Activated B cell treated with CpG ODN at 0.5 μM for 24 hours (primary cell): ENCODE measurements around the gene NETO2. TPM values are rescaled to one million over a fixed set of nuclear protein-coding genes. Genes with fewer than 3 reads are reported as not detected.

ENCODE experiments used
- ATAC-seq: fragments of 200-7000 bp; cut with Tn5 transposase; one replicate; pipeline ENCODE4 v1.10.0; 2021; ENCODE audit warnings: low read depth, mild to moderate bottlenecking, moderate library complexity
- CTCF ChIA-PET: fragments of 350-600 bp; sonication (Branson Sonifier 250); formaldehyde crosslinking; loops from one replicate; lab custom pipeline; 2021; ENCODE audit warnings: antibody characterized with exemption; lab: Charles Lee
- POLR2A ChIA-PET: fragments of 350-600 bp; sonication (Branson Sonifier 250); formaldehyde crosslinking; loops from one replicate; lab custom pipeline; 2021; ENCODE audit warnings: antibody characterized with exemption; lab: Charles Lee
- DNase-seq: peaks from one replicate; pipeline ENCODE4 v3.0.0; 2022
- H3K27ac Mint-ChIP-seq: one replicate; pipeline ENCODE4 v1.8.0; 2020; ENCODE audit warnings: mixed read lengths
- H3K27me3 Mint-ChIP-seq: one replicate; pipeline ENCODE4 v1.8.0; 2021; ENCODE audit warnings: mixed read lengths
- H3K36me3 Mint-ChIP-seq: one replicate; pipeline ENCODE4 v1.8.0; 2021; ENCODE audit warnings: low read depth, mixed read lengths
- H3K4me1 Mint-ChIP-seq: one replicate; pipeline ENCODE4 v1.8.0; 2021; ENCODE audit warnings: mixed read lengths
- H3K4me3 Mint-ChIP-seq: one replicate; pipeline ENCODE4 v1.8.0; 2020; ENCODE audit warnings: mild to moderate bottlenecking, mixed read lengths
- H3K9me3 Mint-ChIP-seq: one replicate; pipeline ENCODE4 v1.8.0; 2020; ENCODE audit warnings: mixed read lengths
- intact Hi-C: fragments of 100-400 bp; cut with micrococcal nuclease; formaldehyde crosslinking; loops from one replicate; pipeline ENCODE4 v1.15.1; 2024
- total RNA-seq: library from RNA; stranded (reverse); gene quantifications from 2 replicates; pipeline ENCODE4 v1.2.3, GENCODE V29; 2022
- TF ChIP-seq, protein P1 (sequence below): fragments of 200-600 bp; IDR thresholded peaks from one replicate; pipeline ENCODE4 v1.8.0; 2022; ENCODE audit warnings: antibody characterized with exemption, mild to moderate bottlenecking

The NETO2 gene
- total RNA-seq, 1 donor from 2014 or later = 8.8 TPM

DNA sequence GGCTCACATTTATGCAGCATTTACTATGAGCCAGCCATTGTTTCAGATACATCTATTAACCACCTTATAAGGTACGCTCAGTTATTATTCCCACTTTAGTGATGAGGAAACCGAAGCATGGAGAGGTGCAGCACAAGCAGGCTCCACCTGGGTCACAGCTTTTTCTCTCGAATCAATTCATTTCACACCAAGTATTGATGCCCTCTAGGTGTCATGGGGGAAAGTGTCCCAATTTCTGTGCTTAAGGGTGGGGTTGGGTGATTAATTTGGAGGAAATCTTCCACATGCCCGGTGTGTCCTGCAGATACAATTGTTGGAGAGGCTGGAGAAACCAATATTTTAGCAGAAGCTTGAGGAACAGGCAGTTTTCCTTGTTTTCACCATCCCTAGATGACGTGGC is 107.5 kb downstream of the NETO2 start:
- no peaks in the 10 kb centered on the region for H3K36me3 Mint-ChIP-seq
- ChIA-PET CTCF (interaction anchor here (2.6 to 3.2 kb wide), 2 partner anchors 11 to 1129 kb away, joined by 15 to 34 read pairs; no protein-coding TSS in a partner anchor), POLR2A (interaction anchor here (1.0 kb wide), 1 partner anchor 18 kb away, joined by 3 read pairs; no protein-coding TSS in a partner anchor)
- no peak overlapping the region for H3K27ac Mint-ChIP-seq
- TF ChIP-seq, protein P1, sequence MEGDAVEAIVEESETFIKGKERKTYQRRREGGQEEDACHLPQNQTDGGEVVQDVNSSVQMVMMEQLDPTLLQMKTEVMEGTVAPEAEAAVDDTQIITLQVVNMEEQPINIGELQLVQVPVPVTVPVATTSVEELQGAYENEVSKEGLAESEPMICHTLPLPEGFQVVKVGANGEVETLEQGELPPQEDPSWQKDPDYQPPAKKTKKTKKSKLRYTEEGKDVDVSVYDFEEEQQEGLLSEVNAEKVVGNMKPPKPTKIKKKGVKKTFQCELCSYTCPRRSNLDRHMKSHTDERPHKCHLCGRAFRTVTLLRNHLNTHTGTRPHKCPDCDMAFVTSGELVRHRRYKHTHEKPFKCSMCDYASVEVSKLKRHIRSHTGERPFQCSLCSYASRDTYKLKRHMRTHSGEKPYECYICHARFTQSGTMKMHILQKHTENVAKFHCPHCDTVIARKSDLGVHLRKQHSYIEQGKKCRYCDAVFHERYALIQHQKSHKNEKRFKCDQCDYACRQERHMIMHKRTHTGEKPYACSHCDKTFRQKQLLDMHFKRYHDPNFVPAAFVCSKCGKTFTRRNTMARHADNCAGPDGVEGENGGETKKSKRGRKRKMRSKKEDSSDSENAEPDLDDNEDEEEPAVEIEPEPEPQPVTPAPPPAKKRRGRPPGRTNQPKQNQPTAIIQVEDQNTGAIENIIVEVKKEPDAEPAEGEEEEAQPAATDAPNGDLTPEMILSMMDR = no peak
- peaks cover 12% of the 10 kb centered on the region for H3K4me1 Mint-ChIP-seq
- DNase-seq (no peak), ATAC-seq (no peak)
- intact Hi-C loops = loop anchor here (2.0 to 10.0 kb wide), 5 partner anchors 87 to 1589 kb away; no protein-coding TSS in a partner anchor
- H3K4me3 Mint-ChIP-seq = peak overlapping the region; percentile 60
- H3K27me3 Mint-ChIP-seq = peaks cover 2% of the 10 kb centered on the region
- H3K9me3 Mint-ChIP-seq = no peaks in the 10 kb centered on the region

DNA sequence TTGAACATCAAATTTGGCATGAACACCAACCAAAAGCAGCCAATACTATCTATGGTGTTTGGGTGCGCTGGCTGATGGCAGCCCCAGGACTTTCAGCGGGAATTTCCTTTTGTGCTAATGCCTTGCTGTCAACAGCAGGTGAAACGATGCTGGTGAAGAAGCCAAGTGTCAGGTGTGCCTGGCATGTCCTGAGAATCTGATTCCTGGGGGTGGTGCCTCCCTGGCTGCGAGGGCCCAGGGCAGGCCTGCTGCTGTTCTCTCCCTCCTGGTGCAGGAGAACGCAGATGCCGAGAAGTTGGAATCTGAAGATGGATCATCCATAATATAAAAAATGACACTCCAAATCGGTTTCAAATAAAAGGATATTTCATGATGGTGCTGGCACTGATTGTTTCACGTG is 108.3 kb downstream of the NETO2 start:
- ChIA-PET CTCF (interaction anchor here (0.9 to 1.6 kb wide), 3 partner anchors 10 to 1121 kb away, joined by 3 to 4 read pairs (median 3); no protein-coding TSS in a partner anchor), POLR2A (no interaction called here)
- H3K27ac Mint-ChIP-seq = no peak overlapping the region
- no peak overlapping the region for H3K4me3 Mint-ChIP-seq
- H3K27me3 Mint-ChIP-seq = peaks cover 2% of the 10 kb centered on the region
- H3K9me3 Mint-ChIP-seq = no peaks in the 10 kb centered on the region
- intact Hi-C loops = loop anchor here (5.0 to 10.0 kb wide), 3 partner anchors 127 to 1589 kb away; no protein-coding TSS in a partner anchor
- H3K4me1 Mint-ChIP-seq = peaks cover 12% of the 10 kb centered on the region
- ATAC-seq = no peak
- H3K36me3 Mint-ChIP-seq = no peaks in the 10 kb centered on the region
- DNase-seq = no peak
- TF ChIP-seq, protein P1 = no peak

- CTCF ChIA-PET = interaction anchor here (0.7 to 1.6 kb wide), 4 partner anchors 9 to 1122 kb away, joined by 3 to 4 read pairs (median 3); no protein-coding TSS in a partner anchor
- POLR2A ChIA-PET = no interaction called here
- DNase-seq (no peak), ATAC-seq (no peak)
- Mint-ChIP-seq H3K27me3 (peaks cover 2% of the 10 kb centered on the region), H3K27ac (no peak overlapping the region), H3K9me3 (no peaks in the 10 kb centered on the region), H3K36me3 (no peaks in the 10 kb centered on the region), H3K4me3 (no peak overlapping the region), H3K4me1 (peaks cover 8% of the 10 kb centered on the region)
- intact Hi-C loops = loop anchor here (10.0 kb wide), 1 partner anchor 1590 kb away; no protein-coding TSS in a partner anchor
- TF ChIP-seq, protein P1 = no peak
Observed at GRCh38 chr16:47034455-47034854, 109.3 kb downstream of the NETO2 start.

DNA sequence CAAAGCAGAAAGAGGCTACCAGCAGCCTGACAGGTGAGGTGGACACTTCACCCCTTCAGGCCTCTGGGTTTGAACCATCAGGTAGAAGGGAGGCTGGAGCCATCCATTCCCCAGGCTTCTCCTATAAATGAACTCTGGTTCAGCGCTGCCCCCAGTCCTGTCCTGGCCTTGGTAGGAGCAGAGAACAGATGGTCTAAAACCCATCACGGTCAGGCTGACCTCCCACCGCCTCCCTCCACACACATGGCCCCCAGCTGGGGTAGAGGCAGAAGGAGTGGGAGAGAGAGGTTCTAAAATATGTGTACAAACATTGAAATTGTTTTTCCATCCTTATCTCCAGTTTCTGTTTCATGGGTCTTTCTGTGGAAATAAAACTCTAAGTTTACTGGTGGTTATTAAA is 110.6 kb downstream of the NETO2 start:
- Mint-ChIP-seq H3K4me1 (peaks cover 4% of the 10 kb centered on the region), H3K36me3 (no peaks in the 10 kb centered on the region), H3K27ac (no peak overlapping the region), H3K9me3 (no peaks in the 10 kb centered on the region), H3K4me3 (no peak overlapping the region), H3K27me3 (peaks cover under 1% of the 10 kb centered on the region)
- intact Hi-C loops = loop anchor here (10.0 kb wide), 1 partner anchor 1592 kb away; no protein-coding TSS in a partner anchor
- TF ChIP-seq, protein P1 = no peak
- ChIA-PET CTCF (no interaction called here), POLR2A (no interaction called here)
- ATAC-seq = no peak
- DNase-seq = no peak

GRCh38 chr16:47029724-47030123 is 114.0 kb downstream of the NETO2 start:
- Mint-ChIP-seq H3K27me3 (no peaks in the 10 kb centered on the region), H3K36me3 (no peaks in the 10 kb centered on the region), H3K9me3 (no peaks in the 10 kb centered on the region), H3K4me1 (no peaks in the 10 kb centered on the region), H3K27ac (no peak overlapping the region), H3K4me3 (no peak overlapping the region)
- TF ChIP-seq, protein P1 = no peak
- ChIA-PET POLR2A (no interaction called here), CTCF (no interaction called here)
- DNase-seq (no peak), ATAC-seq (no peak)
- intact Hi-C loops = loop anchor here (10.0 kb wide), 1 partner anchor 1595 kb away; no protein-coding TSS in a partner anchor
